ENCODE data around the gene NFATC4.

DNA sequence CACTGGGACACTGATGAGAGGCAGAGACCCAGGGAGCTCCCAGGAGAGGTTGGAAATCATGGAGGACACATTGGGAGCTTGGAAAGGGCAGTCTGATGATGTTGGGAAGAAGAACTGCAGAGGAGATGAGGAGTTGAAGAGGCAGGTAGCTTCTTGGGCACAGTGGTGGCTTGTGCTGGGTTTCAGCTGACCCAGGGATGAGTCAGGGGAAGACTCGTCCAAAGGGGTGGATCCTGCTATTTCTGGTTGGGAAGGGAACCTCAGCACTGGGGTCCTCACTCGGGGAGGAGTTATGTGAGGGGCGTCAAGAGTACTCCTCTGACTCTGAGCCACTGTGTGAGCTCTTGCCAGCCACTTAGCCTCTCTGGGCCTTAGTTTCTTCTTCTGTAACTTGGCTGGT, 44.6 kb upstream of the NFATC4 start:
- TF ChIP-seq, protein P1, sequence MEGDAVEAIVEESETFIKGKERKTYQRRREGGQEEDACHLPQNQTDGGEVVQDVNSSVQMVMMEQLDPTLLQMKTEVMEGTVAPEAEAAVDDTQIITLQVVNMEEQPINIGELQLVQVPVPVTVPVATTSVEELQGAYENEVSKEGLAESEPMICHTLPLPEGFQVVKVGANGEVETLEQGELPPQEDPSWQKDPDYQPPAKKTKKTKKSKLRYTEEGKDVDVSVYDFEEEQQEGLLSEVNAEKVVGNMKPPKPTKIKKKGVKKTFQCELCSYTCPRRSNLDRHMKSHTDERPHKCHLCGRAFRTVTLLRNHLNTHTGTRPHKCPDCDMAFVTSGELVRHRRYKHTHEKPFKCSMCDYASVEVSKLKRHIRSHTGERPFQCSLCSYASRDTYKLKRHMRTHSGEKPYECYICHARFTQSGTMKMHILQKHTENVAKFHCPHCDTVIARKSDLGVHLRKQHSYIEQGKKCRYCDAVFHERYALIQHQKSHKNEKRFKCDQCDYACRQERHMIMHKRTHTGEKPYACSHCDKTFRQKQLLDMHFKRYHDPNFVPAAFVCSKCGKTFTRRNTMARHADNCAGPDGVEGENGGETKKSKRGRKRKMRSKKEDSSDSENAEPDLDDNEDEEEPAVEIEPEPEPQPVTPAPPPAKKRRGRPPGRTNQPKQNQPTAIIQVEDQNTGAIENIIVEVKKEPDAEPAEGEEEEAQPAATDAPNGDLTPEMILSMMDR (conservative IDR thresholded peaks at IDR 0.05; ENCODE audit: low read depth, low read length): no peak
- no peak for TF ChIP-seq SMC3 (IDR thresholded peaks at IDR 0.05; ENCODE audit: low read depth, low read length)
- no peak for TF ChIP-seq CEBPB (IDR thresholded peaks at IDR 0.05; ENCODE audit: low read depth, low read length)
- no peak for TF ChIP-seq POLR2A (IDR thresholded peaks at IDR 0.05; ENCODE audit: low read depth, low read length)
- TF ChIP-seq RFX5 (IDR thresholded peaks at IDR 0.05; ENCODE audit: low read depth, low read length): no peak
- no peak for TF ChIP-seq ELK1 (IDR thresholded peaks at IDR 0.05; ENCODE audit: borderline replicate concordance, low read depth, low read length)
- TF ChIP-seq MAFK (IDR thresholded peaks at IDR 0.05; ENCODE audit: low read depth, low read length): no peak
- no peak for TF ChIP-seq RAD21 (IDR thresholded peaks at IDR 0.05; ENCODE audit: low read length)
- TF ChIP-seq MAZ (IDR thresholded peaks at IDR 0.05; ENCODE audit: borderline replicate concordance, low read depth, low read length): no peak
- TF ChIP-seq MXI1 (IDR thresholded peaks at IDR 0.05; ENCODE audit: borderline replicate concordance, low read depth, low read length): no peak

Data from IMR-90 (cell line).